Lower leg skin (tissue), 3 donors: ENCODE measurements around the gene NIBAN1.

Experiments used
- POLR2A ChIP-seq, 2 donors: fragments of 450-650 bp; IDR thresholded peaks; one replicate each; pipeline ENCODE4 v1.6.1; 2016 to 2017; ENCODE audit warnings: antibody characterized with exemption in 2 of 2, mild to moderate bottlenecking in 1 of 2, moderate library complexity in 1 of 2
- TF ChIP-seq, protein P1 (sequence below), 3 donors: fragments of 450-650 bp; IDR thresholded peaks; one replicate each; pipeline ENCODE4 v1.5.1; 2016; ENCODE audit warnings: antibody characterized with exemption in 3 of 3, mild to moderate bottlenecking in 3 of 3, moderate library complexity in 2 of 3

DNA sequence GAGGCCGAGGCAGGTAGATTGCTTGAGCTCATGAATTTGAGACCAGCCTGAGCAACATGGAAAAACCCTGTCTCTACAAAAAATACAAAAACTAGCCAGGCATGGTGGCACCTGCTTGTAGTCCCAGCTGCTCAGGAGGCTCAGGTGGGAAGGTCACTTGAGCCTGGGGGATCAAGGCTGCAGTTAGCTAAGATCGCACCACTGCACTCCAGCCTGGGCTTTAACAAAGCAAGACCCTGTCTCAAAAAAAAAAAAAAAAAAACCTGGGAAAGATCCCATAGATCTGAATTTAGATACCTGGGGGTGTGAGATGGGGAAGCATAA lies 32.9 kb downstream of the NIBAN1 start:
- TF ChIP-seq, protein P1, sequence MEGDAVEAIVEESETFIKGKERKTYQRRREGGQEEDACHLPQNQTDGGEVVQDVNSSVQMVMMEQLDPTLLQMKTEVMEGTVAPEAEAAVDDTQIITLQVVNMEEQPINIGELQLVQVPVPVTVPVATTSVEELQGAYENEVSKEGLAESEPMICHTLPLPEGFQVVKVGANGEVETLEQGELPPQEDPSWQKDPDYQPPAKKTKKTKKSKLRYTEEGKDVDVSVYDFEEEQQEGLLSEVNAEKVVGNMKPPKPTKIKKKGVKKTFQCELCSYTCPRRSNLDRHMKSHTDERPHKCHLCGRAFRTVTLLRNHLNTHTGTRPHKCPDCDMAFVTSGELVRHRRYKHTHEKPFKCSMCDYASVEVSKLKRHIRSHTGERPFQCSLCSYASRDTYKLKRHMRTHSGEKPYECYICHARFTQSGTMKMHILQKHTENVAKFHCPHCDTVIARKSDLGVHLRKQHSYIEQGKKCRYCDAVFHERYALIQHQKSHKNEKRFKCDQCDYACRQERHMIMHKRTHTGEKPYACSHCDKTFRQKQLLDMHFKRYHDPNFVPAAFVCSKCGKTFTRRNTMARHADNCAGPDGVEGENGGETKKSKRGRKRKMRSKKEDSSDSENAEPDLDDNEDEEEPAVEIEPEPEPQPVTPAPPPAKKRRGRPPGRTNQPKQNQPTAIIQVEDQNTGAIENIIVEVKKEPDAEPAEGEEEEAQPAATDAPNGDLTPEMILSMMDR (IDR thresholded peaks at IDR 0.05), result no peak
- TF ChIP-seq POLR2A (IDR thresholded peaks at IDR 0.05), result no peak
